GM21825 (cell line): Measurements from ENCODE around the gene TUG1.

Source experiments
- ATAC-seq: cut with Tn5 transposase; IDR thresholded peaks from one replicate; pipeline ENCODE4 v1.9.1; 2021; ENCODE audit warnings: mild to moderate bottlenecking, moderate library complexity; ENCODE audit not compliant: unreplicated experiment

TUG1 gene

GRCh38 chr22:30947173-30947815, 21.8 kb upstream of the TUG1 start:
- ATAC-seq: no peak

- no peak for ATAC-seq
These were observed 21.1 kb upstream of the TUG1 start for GRCh38 chr22:30947816-30948454.

- no peak for ATAC-seq
These were observed 20.1 kb upstream of the TUG1 start for GRCh38 chr22:30948930-30949342.

GRCh38 chr22:30949934-30950660, 19.0 kb upstream of the TUG1 start:
- no peak for ATAC-seq

GRCh38 chr22:30953206-30953605, 15.9 kb upstream of the TUG1 start:
- no peak for ATAC-seq

GRCh38 chr22:30955153-30955552, 13.9 kb upstream of the TUG1 start:
- no peak for ATAC-seq

GRCh38 chr22:30964858-30965257, 4.2 kb upstream of the TUG1 start:
- ATAC-seq: no peak

GRCh38 chr22:30968015-30968923, 796 bp upstream of the TUG1 start, which contains the start of gene MORC2:
Gene MORC2 (minus strand): TSS chr22:30968774. CDS start chr22:30967889, 885 bp downstream.
- peak; percentile 27 for ATAC-seq

- ATAC-seq: peak; percentile 35
These were observed 679 bp downstream of the TUG1 start for GRCh38 chr22:30969532-30970355.

GRCh38 chr22:30970356-30970746, 1.3 kb downstream of the TUG1 start:
- ATAC-seq: no peak

- ATAC-seq: no peak
These were observed 9.4 kb downstream of the TUG1 start for GRCh38 chr22:30978304-30978962.

- ATAC-seq: no peak
These were observed 10.9 kb downstream of the TUG1 start for GRCh38 chr22:30979932-30980331.

GRCh38 chr22:30982512-30982911, 13.4 kb downstream of the TUG1 start:
- no peak for ATAC-seq

- no peak for ATAC-seq
These were observed 15.3 kb downstream of the TUG1 start for GRCh38 chr22:30984317-30984716.

GRCh38 chr22:30985561-30986208, 16.6 kb downstream of the TUG1 start:
- ATAC-seq: no peak

GRCh38 chr22:30989474-30989873, 20.4 kb downstream of the TUG1 start:
- ATAC-seq: no peak

GRCh38 chr22:30990690-30991089, 21.6 kb downstream of the TUG1 start:
- ATAC-seq: no peak

- ATAC-seq: no peak
These were observed 23.5 kb downstream of the TUG1 start for GRCh38 chr22:30992565-30992964.

GRCh38 chr22:30994960-30995359, 25.9 kb downstream of the TUG1 start:
- ATAC-seq: no peak
